ENCODE data around the gene ATP6V1G2. TPM values are rescaled to one million over a fixed set of nuclear protein-coding genes. Genes with fewer than 3 reads are reported as not detected.

The ATP6V1G2 gene
- total RNA-seq, 2 donors from 2014 or later = 1.7 to 2.1 TPM

DNA sequence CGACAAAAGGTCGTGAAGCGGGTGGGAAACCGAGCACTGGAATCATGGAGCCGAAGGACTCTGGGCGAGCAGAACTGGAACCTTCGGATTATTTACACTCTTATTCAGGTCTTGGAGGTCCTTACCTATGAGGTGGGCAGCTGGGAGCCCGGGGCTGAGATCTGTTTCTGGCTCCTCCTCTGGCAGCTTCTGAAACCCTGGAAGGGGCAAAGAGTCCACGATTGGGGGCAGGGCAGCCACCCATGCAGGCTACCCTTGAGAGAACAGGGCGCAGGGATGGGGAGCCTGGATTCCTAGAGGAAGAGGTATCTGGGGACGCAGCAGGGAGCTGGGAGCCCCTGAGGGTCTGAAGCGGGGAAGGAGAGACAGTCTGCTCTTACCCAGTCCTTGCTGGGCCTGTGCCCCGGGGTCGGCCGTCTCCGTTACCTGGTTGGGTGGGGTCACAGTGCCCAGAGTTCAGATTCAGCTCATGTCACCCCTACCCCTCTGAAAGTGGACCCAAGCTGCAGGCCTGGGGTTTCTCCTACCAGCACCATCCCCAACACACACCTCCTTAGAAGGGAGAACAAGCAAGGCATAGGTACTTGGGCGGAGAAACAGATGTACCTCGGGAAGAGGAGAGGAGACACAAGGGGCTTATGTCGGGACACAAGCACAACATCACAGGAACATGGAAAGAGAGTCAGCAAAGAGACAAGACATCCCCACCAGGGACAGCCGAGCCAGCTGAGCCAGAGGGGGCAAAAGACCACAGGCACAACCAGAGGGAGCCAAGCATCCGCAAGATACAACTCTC, 35.2 kb upstream of the ATP6V1G2 start:
- no peaks in the 10 kb centered on the region for H3K36me3 Mint-ChIP-seq (ENCODE audit: low read depth)
- Histone ChIP-seq H3K27ac (ENCODE audit: low read depth, low read length) (no peak overlapping the region), H3K4me3 (ENCODE audit: low read length) (peak overlapping the region; percentile 94)

DNA sequence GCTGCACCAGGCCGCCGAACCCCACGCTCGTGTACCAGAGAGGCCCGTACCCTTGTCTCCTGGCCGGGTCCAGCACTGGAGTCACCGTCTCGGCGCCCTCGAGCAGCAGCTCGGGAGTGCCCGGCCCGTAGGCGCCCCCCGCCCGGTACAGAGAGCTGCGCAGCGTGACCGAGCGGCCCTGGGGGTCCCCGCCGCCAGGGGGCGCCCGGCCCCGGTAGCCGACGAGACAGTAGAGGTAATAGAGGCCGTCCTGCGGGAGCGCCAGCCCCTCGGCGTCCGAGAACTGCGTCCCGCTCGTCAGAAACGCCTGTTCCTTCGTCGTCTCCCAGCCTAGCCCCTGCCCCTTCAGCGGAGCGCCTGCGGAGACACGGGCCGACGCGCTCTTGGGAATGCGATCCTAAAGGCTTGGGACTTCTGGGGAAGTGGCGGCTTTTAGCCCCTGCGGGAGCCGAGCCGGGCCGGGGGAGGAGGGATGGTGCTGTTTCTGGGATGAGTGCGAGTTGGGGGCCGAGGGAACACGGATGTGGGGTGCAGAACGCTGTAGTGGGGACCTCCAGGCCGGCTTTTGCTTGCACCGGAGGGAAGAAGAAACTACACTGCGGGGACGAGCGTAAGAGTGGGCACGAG, 34.5 kb upstream of the ATP6V1G2 start:
- H3K9ac ChIP-seq (ENCODE audit: extremely low read depth, low read length, poor library complexity, severe bottlenecking) = peak overlapping the region; percentile 69
- H3K27me3 ChIP-seq (ENCODE audit: control insufficient read depth, insufficient read depth, low read length, poor library complexity, severe bottlenecking) = peaks cover 5% of the 10 kb centered on the region
- no peak overlapping the region for H3K27ac ChIP-seq (ENCODE audit: low read depth, low read length)
- peak; percentile 95 for DNase-seq
- no peaks in the 10 kb centered on the region for H3K4me1 ChIP-seq (ENCODE audit: control insufficient read depth, insufficient read depth, low read length)
- peak overlapping the region; percentile 95 for H3K27ac Mint-ChIP-seq
- H3K9me3 ChIP-seq (ENCODE audit: control insufficient read depth, low read length) = no peaks in the 10 kb centered on the region
- peak overlapping the region; percentile 94 for H3K4me3 ChIP-seq (ENCODE audit: low read length)
- H3K9me3 Mint-ChIP-seq = no peaks in the 10 kb centered on the region
- peak overlapping the region; percentile 98 for H3K4me3 Mint-ChIP-seq
- H3K27me3 Mint-ChIP-seq (ENCODE audit: insufficient read depth) = peaks cover 44% of the 10 kb centered on the region
- 2% methylated on average over 31 to 62 of the region's 62 CpGs for WGBS, 2 experiments (ENCODE audit: insufficient coverage in 1 of 2, insufficient read length in 1 of 2)
- no peaks in the 10 kb centered on the region for H3K36me3 Mint-ChIP-seq (ENCODE audit: low read depth)
- H3K4me1 Mint-ChIP-seq = peaks cover 17% of the 10 kb centered on the region
- no peaks in the 10 kb centered on the region for H3K36me3 ChIP-seq (ENCODE audit: control insufficient read depth, insufficient read depth, low read length)
- TF ChIP-seq, protein P1, sequence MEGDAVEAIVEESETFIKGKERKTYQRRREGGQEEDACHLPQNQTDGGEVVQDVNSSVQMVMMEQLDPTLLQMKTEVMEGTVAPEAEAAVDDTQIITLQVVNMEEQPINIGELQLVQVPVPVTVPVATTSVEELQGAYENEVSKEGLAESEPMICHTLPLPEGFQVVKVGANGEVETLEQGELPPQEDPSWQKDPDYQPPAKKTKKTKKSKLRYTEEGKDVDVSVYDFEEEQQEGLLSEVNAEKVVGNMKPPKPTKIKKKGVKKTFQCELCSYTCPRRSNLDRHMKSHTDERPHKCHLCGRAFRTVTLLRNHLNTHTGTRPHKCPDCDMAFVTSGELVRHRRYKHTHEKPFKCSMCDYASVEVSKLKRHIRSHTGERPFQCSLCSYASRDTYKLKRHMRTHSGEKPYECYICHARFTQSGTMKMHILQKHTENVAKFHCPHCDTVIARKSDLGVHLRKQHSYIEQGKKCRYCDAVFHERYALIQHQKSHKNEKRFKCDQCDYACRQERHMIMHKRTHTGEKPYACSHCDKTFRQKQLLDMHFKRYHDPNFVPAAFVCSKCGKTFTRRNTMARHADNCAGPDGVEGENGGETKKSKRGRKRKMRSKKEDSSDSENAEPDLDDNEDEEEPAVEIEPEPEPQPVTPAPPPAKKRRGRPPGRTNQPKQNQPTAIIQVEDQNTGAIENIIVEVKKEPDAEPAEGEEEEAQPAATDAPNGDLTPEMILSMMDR (conservative IDR thresholded peaks at IDR 0.05) = peak; percentile 99

More for the DNA sequence above, 35.2 kb upstream of the ATP6V1G2 start:
- no peaks in the 10 kb centered on the region for H3K4me1 ChIP-seq (ENCODE audit: control insufficient read depth, insufficient read depth, low read length)
- peak overlapping the region; percentile 98 for H3K4me3 Mint-ChIP-seq
- H3K9ac ChIP-seq (ENCODE audit: extremely low read depth, low read length, poor library complexity, severe bottlenecking) = peak overlapping the region; percentile 69
- 41% methylated on average over 12 to 21 of the region's 21 CpGs for WGBS, 2 experiments (ENCODE audit: insufficient coverage in 1 of 2, insufficient read length in 1 of 2)
- peak overlapping the region; percentile 95 for H3K27ac Mint-ChIP-seq
- H3K4me1 Mint-ChIP-seq = peaks cover 17% of the 10 kb centered on the region
- peaks cover 36% of the 10 kb centered on the region for H3K27me3 Mint-ChIP-seq (ENCODE audit: insufficient read depth)
- no peaks in the 10 kb centered on the region for H3K9me3 Mint-ChIP-seq
- no peaks in the 10 kb centered on the region for H3K36me3 ChIP-seq (ENCODE audit: control insufficient read depth, insufficient read depth, low read length)
- DNase-seq = peak; percentile 67
- TF ChIP-seq, protein P1 (conservative IDR thresholded peaks at IDR 0.05) = no peak
- H3K9me3 ChIP-seq (ENCODE audit: control insufficient read depth, low read length) = no peaks in the 10 kb centered on the region
- peaks cover 5% of the 10 kb centered on the region for H3K27me3 ChIP-seq (ENCODE audit: control insufficient read depth, insufficient read depth, low read length, poor library complexity, severe bottlenecking)

DNA sequence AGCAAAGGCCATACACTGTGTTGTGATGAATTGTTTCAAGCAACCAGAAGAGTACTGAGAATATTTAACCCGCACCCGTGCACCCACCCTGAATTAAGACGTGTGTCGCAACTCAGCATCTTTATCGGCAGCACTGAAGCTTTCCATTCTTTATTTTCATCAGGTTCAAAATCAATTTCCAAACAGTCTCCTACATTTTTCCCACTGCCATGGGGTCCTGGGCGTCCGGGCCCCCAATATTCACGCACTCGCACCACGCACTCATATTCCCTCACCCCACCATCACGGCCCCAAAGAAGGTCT, 34.0 kb upstream of the ATP6V1G2 start:
- H3K9me3 Mint-ChIP-seq = no peaks in the 10 kb centered on the region
- no peaks in the 10 kb centered on the region for H3K4me1 ChIP-seq (ENCODE audit: control insufficient read depth, insufficient read depth, low read length)
- H3K4me3 ChIP-seq (ENCODE audit: low read length) = peak overlapping the region; percentile 94
- H3K4me3 Mint-ChIP-seq = peak overlapping the region; percentile 98
- no peak overlapping the region for H3K27ac ChIP-seq (ENCODE audit: low read depth, low read length)
- H3K4me1 Mint-ChIP-seq = peaks cover 17% of the 10 kb centered on the region
- TF ChIP-seq, protein P1 (conservative IDR thresholded peaks at IDR 0.05) = no peak
- H3K27me3 Mint-ChIP-seq (ENCODE audit: insufficient read depth) = peaks cover 49% of the 10 kb centered on the region
- peaks cover 5% of the 10 kb centered on the region for H3K27me3 ChIP-seq (ENCODE audit: control insufficient read depth, insufficient read depth, low read length, poor library complexity, severe bottlenecking)
- DNase-seq = no peak
- H3K9me3 ChIP-seq (ENCODE audit: control insufficient read depth, low read length) = no peaks in the 10 kb centered on the region
- H3K36me3 Mint-ChIP-seq (ENCODE audit: low read depth) = no peaks in the 10 kb centered on the region
- no peaks in the 10 kb centered on the region for H3K36me3 ChIP-seq (ENCODE audit: control insufficient read depth, insufficient read depth, low read length)
- WGBS, 2 experiments (ENCODE audit: insufficient coverage in 1 of 2, insufficient read length in 1 of 2) = 70 to 74% methylated on average over 11 of the region's 11 CpGs
- no peak overlapping the region for H3K27ac Mint-ChIP-seq
- no peak overlapping the region for H3K9ac ChIP-seq (ENCODE audit: extremely low read depth, low read length, poor library complexity, severe bottlenecking)

Data from endodermal cell (in vitro differentiated cells).